NCI-H2107 (cell line): ENCODE data around the gene CD300LF.

Experiments used
- DNase-seq: peaks from one replicate; lab custom pipeline; 2025; lab: John Stamatoyannopoulos, UW

The CD300LF gene

DNA sequence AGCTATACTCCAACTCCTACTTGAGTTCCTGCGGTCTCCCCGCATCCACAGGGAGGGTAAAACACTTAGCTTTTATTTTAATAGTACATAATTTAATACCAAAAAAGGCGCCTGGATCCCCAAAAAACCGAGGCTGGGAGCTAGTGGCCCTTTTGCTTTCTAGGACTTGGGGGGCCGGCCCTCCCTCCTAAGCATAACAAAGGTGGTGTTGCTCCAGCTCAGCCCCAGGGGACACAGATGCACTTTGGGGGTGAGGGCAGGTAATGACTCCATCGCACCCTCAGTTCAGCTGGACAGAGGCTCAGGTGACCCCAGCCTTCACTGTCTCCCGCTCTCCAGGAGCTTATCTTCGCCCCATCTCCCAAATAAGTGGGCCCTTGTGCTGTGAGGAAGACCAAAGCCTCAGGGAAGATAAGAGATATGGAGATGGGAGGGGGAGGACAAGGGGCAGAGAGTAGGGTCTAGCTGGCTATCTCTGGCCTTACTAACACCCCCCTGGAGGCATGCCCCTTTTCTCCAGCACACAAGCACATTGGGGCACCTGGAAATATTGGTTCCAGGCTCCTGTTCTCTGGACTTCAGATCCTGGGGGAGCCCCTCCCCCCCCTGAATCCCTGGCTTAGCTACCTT is 32.9 kb upstream of the CD300LF start:
- DNase-seq = no peak

DNA sequence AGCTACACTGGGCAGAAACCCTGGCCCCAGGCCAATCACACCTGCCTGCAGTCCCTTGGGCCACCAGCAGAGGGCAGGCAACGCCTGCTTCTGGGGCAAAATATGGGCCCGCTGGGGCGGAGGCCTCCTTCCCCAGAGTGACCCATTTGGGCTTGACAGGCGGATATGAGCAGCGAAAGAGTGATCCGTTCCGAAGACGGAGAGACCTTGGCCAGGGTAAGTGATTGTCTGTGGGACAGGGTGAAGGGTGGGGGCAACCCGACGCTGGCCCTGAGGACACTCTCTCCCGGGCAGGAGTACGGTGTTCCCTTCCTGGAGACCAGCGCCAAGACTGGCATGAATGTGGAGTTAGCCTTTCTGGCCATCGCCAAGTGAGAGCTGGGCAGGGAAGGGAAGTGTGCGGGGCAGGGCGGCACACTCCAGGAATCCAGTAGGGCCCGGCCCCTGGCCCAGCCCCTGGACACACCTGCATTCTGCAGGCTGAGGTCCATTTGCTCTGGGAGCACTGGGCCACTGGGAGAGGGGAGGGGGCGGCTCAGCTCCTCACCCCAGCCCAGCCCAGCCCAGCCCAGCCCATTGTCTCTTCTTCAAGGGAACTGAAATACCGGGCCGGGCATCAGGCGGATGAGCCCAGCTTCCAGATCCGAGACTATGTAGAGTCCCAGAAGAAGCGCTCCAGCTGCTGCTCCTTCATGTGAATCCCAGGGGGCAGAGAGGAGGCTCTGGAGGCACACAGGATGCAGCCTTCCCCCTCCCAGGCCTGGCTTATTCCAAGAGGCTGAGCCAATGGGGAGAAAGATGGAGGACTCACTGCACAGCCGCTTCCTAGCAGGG is 32.2 kb upstream of the CD300LF start:
- no peak for DNase-seq

DNA sequence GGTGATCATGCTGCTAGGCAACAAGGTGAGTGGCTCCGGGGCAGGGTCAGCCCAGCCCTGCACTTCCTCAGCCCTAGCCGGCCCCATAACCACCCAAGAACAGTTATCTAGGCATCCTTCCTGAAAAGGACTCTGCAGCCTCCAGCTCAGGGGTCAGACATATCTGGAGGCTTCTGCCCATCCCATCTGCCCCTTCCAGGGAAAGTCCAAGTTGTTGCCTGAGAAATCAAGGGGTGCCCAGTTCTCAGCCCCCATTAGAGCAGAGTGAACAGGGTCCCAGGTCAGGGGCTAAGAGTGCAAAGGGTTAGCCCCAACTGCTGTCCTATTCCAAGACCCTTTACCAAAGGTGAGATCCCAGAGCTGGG is 31.6 kb upstream of the CD300LF start:
- no peak for DNase-seq

DNA sequence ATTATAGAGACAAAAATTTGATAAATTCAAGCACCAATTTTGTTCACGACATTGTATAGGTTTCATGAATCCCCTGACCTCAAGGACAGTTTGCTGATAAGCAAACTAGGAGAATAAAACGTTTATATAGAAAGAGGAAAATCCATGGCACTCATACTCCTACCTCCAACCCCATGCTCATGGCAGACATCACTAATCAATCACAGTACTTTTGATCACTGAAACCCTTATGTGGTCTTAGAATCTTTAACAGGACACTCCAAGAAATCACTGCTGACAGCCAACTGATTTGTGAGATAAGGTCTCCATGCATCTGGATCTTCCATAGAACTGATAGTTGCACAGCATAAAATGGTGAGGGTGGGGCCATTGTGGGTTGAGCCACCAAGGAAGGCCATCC is 31.0 kb upstream of the CD300LF start:
- no peak for DNase-seq

DNA sequence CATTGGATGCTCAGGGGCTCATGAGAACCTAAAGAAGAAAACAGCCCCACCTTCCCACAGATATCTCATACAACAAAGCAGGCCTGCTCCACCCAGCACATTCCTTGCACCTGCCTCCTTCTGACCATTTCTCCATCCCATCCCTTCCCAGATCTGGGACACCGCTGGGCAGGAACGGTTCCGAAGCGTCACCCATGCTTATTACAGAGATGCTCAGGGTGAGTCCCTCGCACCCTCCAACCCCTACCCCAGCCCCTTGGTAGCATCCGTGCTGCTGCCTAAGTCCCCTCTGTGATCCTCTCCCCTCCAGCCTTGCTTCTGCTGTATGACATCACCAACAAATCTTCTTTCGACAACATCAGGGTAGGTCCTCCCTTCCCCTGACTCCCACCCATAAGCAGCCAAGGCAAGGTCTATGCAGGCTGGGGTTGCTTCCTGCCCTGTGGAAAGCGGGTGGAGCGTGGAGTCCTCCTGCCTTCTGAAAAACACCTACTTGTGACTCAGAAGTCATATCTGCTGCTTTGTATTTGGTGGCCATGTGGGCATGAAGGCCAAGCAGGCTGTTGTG is 30.3 kb upstream of the CD300LF start:
- no peak for DNase-seq

DNA sequence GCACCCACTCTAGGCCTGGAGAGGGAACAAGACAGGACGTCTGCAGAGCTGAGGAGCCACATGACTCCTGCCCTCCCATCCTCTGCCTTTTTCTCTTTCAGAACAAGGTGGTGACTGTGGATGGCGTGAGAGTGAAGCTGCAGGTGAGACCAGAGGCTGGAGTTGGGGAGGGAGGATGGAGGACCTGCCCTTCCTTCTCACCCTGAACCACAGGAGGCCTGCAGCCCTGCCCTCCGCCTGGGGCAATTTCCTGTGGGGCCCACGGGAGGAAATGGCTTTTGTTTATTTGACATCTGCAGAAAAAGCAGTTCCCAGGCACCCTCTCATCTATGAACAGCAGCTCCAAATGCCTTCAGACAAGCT is 29.4 kb upstream of the CD300LF start:
- DNase-seq = no peak

- no peak for DNase-seq
Observed at GRCh38 chr17:74740641-74741387, 28.1 kb upstream of the CD300LF start.

DNA sequence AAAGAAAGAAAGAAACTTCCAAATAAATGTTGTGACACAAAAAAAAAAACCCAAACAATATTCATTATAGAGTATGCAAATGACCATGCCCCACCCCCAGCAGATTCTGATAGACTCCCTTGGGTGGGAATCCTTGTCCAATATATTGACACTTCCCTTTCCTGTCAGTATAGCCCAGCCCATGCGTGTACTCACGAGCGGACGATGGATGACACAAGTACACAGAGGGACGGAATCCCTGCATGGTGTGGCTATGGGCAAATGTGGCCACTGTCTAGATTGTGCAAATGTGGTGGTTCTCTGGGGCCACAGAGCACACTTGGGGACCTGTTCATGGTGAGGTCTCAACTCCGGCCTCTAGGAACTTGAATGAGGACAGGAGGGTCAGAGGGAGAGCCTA is 27.4 kb upstream of the CD300LF start:
- DNase-seq = no peak

DNA sequence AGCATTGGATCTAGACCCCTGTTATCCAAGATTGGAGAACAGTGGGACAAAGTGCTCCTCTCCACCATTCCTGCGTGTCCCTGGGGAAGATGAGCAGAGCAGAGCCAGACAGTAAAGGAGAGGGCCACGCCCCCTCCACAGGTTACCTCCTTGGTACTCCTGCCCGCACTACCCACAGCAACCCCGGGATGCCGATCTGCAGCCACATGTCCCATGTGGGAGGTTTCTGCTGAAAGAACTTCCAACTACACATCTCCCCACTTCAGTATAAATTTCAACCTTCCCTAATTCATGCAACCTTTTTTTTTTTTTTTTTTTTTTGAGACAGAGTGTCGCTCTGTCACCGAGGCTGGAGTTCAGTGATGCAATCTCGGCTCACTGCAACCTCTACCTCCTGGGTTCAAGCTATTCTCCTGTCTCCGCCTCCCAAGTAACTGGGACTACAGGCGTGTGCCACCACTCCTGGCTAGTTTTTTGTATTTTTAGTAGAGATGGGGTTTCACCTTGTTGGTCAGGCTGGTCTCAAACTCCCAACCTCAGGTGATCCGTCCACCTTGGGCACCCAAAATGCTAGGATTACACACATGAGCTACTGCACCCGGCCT is 26.6 kb upstream of the CD300LF start:
- DNase-seq = no peak

GRCh38 chr17:74738051-74738996 is 25.6 kb upstream of the CD300LF start:
- DNase-seq = no peak

- no peak for DNase-seq
Observed at GRCh38 chr17:74737299-74738050, 24.8 kb upstream of the CD300LF start.

DNA sequence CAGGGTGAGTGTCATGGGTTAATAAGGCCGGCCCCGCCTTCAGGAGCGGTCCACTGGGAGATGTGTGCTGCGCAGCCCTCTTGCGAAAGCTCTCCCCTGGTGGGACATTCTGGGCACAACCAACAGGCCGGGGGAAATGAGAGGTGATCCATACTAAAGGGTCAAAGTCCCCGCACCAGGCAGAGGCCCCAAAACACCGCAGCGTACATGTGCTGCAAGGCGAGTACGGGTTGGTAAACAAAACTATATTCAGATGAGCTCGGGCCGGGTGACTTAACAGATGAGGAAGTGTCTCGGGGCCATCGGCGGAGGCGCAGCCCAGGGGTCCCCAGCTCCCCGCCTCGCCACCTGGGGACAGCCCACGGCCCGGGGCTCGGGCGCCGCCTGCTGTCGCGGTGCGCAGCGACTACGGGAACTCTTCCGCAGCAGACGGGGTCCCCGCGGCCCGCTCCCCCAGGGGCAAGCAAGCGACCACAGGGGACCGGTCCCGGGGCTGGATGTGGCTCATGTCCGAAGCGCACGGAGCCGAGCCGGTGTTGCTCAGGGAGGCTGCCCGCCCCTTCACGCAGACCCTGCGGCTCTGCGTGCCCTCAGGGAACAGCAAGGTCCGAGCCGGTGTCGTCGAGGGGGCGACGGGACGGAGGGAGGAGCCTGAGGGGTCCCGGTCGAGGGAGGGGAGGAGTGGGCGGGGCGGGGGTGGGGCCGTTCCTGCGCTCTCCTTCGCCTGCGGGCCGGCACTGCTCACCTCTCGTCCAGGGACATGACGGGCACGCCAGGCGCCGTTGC is 24.0 kb upstream of the CD300LF start, which contains the start of gene RAB37:
TSS of gene RAB37 (plus strand) at position 744 of the 786 bp plus-strand sequence. CDS start at position 761, 17 bp downstream.
- no peak for DNase-seq

- no peak for DNase-seq
Observed at GRCh38 chr17:74734256-74734655, 21.5 kb upstream of the CD300LF start.

DNA sequence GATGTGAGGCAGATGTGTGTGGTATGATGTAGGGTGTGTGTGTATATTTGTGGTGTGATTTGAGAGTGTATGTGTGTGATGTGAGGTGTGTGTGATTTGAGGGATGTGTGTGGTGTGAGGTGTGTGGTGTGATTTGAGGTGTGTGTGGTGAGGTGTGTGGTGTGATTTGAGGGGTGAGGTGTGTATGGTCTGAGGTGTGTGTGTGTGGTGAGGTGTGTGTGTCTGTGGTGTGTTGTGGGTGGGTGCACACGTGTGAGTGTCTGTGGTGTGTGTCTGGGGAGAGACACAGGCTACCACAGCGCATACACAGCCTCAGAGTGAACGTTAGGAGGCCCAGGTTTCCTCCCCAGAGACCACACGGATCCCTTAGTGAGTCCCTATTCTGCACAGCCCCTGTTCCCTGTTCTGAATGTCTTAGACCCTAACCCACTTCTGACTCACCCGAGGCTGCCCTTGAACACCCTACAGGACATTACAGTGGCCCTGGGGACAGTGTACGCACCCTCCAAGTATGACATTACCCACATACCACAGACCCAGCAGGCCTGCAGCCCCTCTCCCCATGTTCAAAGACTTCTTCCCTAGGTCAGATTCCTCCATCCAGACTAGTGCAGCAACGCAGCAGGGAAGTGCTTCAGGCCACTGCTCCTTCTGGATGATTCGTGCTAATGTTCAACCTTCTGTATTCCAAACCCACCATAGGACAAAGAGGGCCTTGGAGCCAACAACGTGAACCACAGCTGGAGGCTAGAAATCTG is 20.8 kb upstream of the CD300LF start:
- DNase-seq = no peak

DNA sequence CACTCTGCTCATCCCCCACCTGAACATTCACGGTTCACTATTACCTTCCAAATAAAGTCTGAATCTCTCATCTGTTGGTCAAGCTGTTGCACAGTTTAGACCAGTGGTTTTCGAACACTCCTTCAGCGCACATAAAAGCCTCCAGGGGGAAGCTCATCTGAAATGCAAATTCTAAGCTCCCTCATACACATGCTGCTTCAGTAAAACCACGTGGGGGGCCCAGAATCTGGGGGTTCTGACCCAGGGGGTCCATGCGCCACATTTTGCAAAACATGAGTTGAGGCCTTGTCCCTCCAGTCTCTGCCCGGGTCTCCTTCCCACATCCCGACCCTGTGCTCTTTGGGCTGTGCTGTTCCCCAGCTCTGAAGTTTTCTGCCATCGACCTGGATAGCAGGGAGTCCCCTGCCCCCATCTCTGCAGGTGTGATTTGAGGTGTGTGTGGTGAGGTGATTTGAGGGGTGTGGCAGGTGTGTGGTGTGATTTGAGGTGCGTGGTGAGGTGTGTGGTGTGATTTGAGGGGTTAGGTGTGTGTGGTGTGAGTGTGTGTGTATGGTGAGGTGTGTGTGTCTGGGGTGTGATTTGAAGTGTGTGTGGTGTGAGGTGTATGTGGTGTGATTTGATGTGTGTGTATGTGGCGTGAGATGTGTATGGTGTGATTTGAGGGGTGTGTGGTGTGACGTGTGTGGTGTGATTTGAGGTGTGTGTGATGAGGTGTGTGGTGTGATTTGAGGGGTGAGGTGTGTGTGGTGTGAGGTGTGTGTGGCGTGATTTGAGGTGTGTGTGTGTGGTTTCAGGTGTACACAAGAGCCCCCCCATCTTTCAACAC is 19.5 kb upstream of the CD300LF start:
- no peak for DNase-seq

DNA sequence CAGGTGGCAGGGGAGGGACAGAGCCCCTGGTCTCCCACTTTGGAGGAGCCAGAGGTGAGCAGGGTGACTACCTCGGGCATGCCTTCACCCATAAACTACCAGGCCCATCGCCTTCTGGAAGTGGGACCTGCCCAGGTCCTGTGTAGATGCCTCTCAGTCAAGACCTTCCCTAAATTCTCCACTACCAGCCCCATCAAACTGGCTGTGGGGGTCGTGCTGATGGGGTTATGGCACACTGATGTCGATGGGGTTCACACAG is 18.6 kb upstream of the CD300LF start:
- no peak for DNase-seq

GRCh38 chr17:74730491-74731346 is 18.0 kb upstream of the CD300LF start:
- no peak for DNase-seq
